OCI-LY1 (cell line): Measurements from ENCODE around the gene DACH1.

ENCODE experiments used
- CTCF ChIP-seq: fragments of 200-600 bp; sonication (generic), shearing (Covaris generic); IDR thresholded peaks from 2 replicates; pipeline ENCODE4 v1.5.1; 2017; ENCODE audit warnings: mild to moderate bottlenecking, antibody characterized with exemption, low read length, moderate library complexity, mixed read lengths
- EZH2 ChIP-seq: fragments of 200-600 bp; sonication (generic), shearing (Covaris generic); IDR thresholded peaks from 2 replicates; pipeline ENCODE4 v1.8.0; 2017; ENCODE audit warnings: borderline replicate concordance, mixed run types, mild to moderate bottlenecking, antibody characterized with exemption, low read length, moderate library complexity, mixed read lengths

- TF ChIP-seq CTCF (no peak), EZH2 (no peak)
Observed at GRCh38 chr13:71730267-71730666, 136.7 kb downstream of the DACH1 start.
